Pancreas (tissue), 10 donors: Measurements from ENCODE around the gene PRKCSH. TPM values are rescaled to one million over a fixed set of nuclear protein-coding genes. Genes with fewer than 3 reads are reported as not detected.
A peak's percentile ranks its signal among the peaks of the same experiment; 100 is the strongest.

Source experiments
- ATAC-seq, 4 donors: fragments of 200-7000 bp; cut with Tn5 transposase; one replicate each; pipeline versions ENCODE4 v1.8.0 to v1.9.1; 2020; ENCODE audit warnings: mild to moderate bottlenecking in 4 of 4, moderate library complexity in 4 of 4
- DNase-seq, 6 donors: peaks; one replicate each; pipeline ENCODE4 v3.0.0-alpha.2; 2020
- FAIRE-seq: peaks from 2 replicates; lab custom pipeline; 2012; peaks lifted over from hg19 to GRCh38; lab: Jason Lieb, UNC
- H3K27ac ChIP-seq, 4 donors: fragments of 200-600 bp; sonication (generic); 1 replicate in 3 of 4; 2 replicates in 1 of 4; pipeline versions ENCODE4 v1.5.0 to v1.8.0; 2020
- H3K27me3 ChIP-seq, 4 donors: fragments of 200-600 bp; one replicate each; pipeline ENCODE4 v1.8.0; 2021
- H3K36me3 ChIP-seq, 3 donors: fragments of 200-600 bp; sonication (generic) in 1 of 3; one replicate each; pipeline versions ENCODE4 v1.5.0 to v1.8.0; 2020 to 2021
- H3K4me1 ChIP-seq, 3 donors: fragments of 200-600 bp; one replicate each; pipeline ENCODE4 v1.8.0; 2021
- H3K4me3 ChIP-seq, 4 donors: fragments of 200-600 bp; sonication (generic) in 2 of 4; one replicate each; pipeline versions ENCODE4 v1.5.0 to v1.8.0; 2020 to 2021
- H3K9me3 ChIP-seq, 4 donors: fragments of 200-600 bp; one replicate each; pipeline ENCODE4 v1.8.0; 2021
- CTCF ChIP-seq, 4 donors: fragments of 200-600 bp; sonication (generic) in 3 of 4; IDR thresholded peaks; one replicate each; pipeline versions ENCODE4 v1.5.0 to v1.8.0; 2021; ENCODE audit warnings: antibody characterized with exemption in 4 of 4
- WGBS, 2 donors: extraction: QIAGEN DNeasy Blood & Tissue Kit; methylation state at CpG; one replicate each; pipeline ENCODE4 v1.1.7; 2013; 5-methylcytosine and 5-hydroxymethylcytosine counted together
- intact Hi-C, 3 donors: fragments of 100-400 bp; cut with DNase I; formaldehyde crosslinking; loops; one replicate each; pipeline versions ENCODE4 v1.11.1 to v1.14.2; 2022
- polyA plus RNA-seq, 2 donors: library from polyadenylated mRNA; stranded (reverse); fragments of 200-250 nt; gene quantifications; one replicate each; pipeline ENCODE4 v1.2.3, GENCODE V29; 2013
- total RNA-seq, 6 donors: library from RNA; stranded (reverse); fragmentation: NEBNext Ultra II Directional in 4 of 6; extraction: Animal tissue kit (Norgen Biotek cat#: 25700) in 4 of 6; gene quantifications; one replicate each; pipeline versions ENCODE4 v1.2.1 to v1.2.4, GENCODE V29; 2021 to 2023
- donor health status: healthy with polysubstance abuse.
- donor health status: DM: no; HTN: no; CAD: no; lungs with moderate emphysema.
- donor health status: DM: no; HTN: no; CAD: no.
- donor health status: control.
- donor health status: control.
- donor health status: Bipolar disorder and iron deficiency.
- donor health status: DM: yes; HTN: yes; CAD: no.
- donor health status: DM: no; HTN: no; CAD: no.
- donor health status: DM: no; HTN: no; CAD: no.
- donor health status: DM: yes; HTN: yes; CAD: no.

The PRKCSH gene
- total and polyA plus RNA-seq, 8 donors: 114 to 217 (median 163) TPM

GRCh38 chr19:11446652-11447301 is 11.3 kb downstream of the PRKCSH start:
- Histone ChIP-seq H3K4me1 (no peaks in the 10 kb centered on the region), H3K4me3 (no peak overlapping the region), H3K9me3 (no peaks in the 10 kb centered on the region), H3K36me3 (peaks cover 0 to 18% (median 0%) of the 10 kb centered on the region in 3 donors), H3K27ac (no peak overlapping the region), H3K27me3 (no peaks in the 10 kb centered on the region)
- intact Hi-C loops: loop anchor here in 2 of 3 donors (10.0 kb wide), 1 partner anchor 152 kb away; the partner anchor contains the start of gene TSPAN16 (in 2 of the 2)
- TF ChIP-seq CTCF (IDR thresholded peaks at IDR 0.05): peak; percentile 44 to 71 (median 62)
- FAIRE-seq (no peak), ATAC-seq (peak; percentile 70 to 91 (median 83)), DNase-seq (peak in 4 of 6 donors; percentile 63 to 89 (median 80))
- WGBS, 2 donors: 61 to 62% methylated on average over 22 to 23 of the region's 23 CpGs

- FAIRE-seq (no peak), ATAC-seq (no peak), DNase-seq (peak in 1 of 6 donors; percentile 71)
- Histone ChIP-seq H3K36me3 (peaks cover 0 to 18% (median 0%) of the 10 kb centered on the region in 3 donors), H3K4me3 (no peak overlapping the region), H3K27ac (no peak overlapping the region), H3K27me3 (no peaks in the 10 kb centered on the region), H3K4me1 (no peaks in the 10 kb centered on the region), H3K9me3 (no peaks in the 10 kb centered on the region)
- intact Hi-C loops: loop anchor here in 2 of 3 donors (10.0 kb wide), 1 partner anchor 153 kb away; the partner anchor contains the start of gene TSPAN16 (in 2 of the 2)
- 89 to 92% methylated on average over 31 to 35 of the region's 35 CpGs for WGBS, 2 donors
- no peak for TF ChIP-seq CTCF (IDR thresholded peaks at IDR 0.05)
These were observed 12.2 kb downstream of the PRKCSH start for GRCh38 chr19:11447347-11448262.

- WGBS, 2 donors: 88 to 90% methylated on average over 13 of the region's 13 CpGs
- no peak overlapping the region for H3K27ac ChIP-seq
- H3K9me3 ChIP-seq: no peaks in the 10 kb centered on the region
- no peak for TF ChIP-seq CTCF (IDR thresholded peaks at IDR 0.05)
- DNase-seq (no peak), ATAC-seq (no peak), FAIRE-seq (no peak)
- H3K4me1 ChIP-seq: no peaks in the 10 kb centered on the region
- H3K36me3 ChIP-seq: peaks cover 0 to 18% (median 0%) of the 10 kb centered on the region in 3 donors
- intact Hi-C loops: loop anchor here in 2 of 3 donors (10.0 kb wide), 1 partner anchor 154 kb away; the partner anchor contains the start of gene TSPAN16 (in 2 of the 2)
- H3K4me3 ChIP-seq: no peak overlapping the region
- no peaks in the 10 kb centered on the region for H3K27me3 ChIP-seq
These were observed 13.0 kb downstream of the PRKCSH start for GRCh38 chr19:11448410-11448809.

GRCh38 chr19:11448923-11449554 is 13.6 kb downstream of the PRKCSH start:
- no peak for TF ChIP-seq CTCF (IDR thresholded peaks at IDR 0.05)
- Histone ChIP-seq H3K27ac (no peak overlapping the region), H3K9me3 (no peaks in the 10 kb centered on the region), H3K27me3 (no peaks in the 10 kb centered on the region), H3K4me3 (no peak overlapping the region), H3K36me3 (peaks cover 0 to 18% (median 0%) of the 10 kb centered on the region in 3 donors), H3K4me1 (no peaks in the 10 kb centered on the region)
- FAIRE-seq (no peak), ATAC-seq (no peak), DNase-seq (peak in 2 of 6 donors; percentile 44 to 71)
- intact Hi-C loops: loop anchor here in 2 of 3 donors (10.0 kb wide), 1 partner anchor 154 kb away; the partner anchor contains the start of gene TSPAN16 (in 2 of the 2)
- 94 to 96% methylated on average over 25 to 31 of the region's 31 CpGs for WGBS, 2 donors
